Stimulated activated naive CD8-positive, alpha-beta T cell treated with anti-CD3 and anti-CD28 coated beads, Interleukin-15, Interleukin-2, amounts not matched to agents 100 U/mL and 50 U/mL, for 24 hours (primary cell): Measurements from ENCODE around the gene GRIFIN.

Experiments used
- ATAC-seq: fragments of 150-1000 bp; cut with Tn5 transposase; one replicate; pipeline ENCODE4 v1.10.0; 2021
- DNase-seq: peaks from one replicate; pipeline ENCODE4 v3.0.0; 2021

Gene GRIFIN

GRCh38 chr7:2432910-2433712 is 43.1 kb downstream of the GRIFIN start:
- ATAC-seq (no peak), DNase-seq (no peak)

DNA sequence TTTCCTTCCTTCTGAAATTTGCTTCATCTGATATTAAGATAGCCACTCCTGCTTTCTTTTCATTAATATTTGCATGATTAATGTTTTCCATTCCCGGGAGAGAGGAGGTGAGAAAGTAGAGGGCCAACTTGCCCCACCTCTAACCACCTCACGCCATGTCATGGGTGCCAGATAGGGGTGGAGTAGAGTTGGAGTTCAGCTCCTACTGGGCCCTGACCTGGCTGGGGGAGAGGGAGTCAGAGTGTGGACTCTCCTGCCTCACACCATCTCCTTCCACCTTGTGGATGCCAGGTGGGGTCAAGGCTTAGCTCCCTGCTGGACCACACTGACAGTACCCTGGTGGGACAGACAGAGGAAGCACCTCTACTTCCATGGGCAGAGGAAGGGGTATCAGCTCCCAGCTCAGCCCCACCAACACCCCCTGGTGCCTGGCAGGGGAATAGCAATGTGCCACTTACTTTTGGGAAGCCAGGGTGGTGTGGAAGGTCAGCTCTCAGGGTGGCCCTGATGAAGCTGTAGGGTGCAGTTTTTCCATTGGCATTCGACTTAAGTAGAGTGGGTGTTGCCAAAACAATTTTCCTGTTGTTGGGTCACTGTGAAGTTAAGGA is 44.8 kb downstream of the GRIFIN start:
- DNase-seq: peak; percentile 61

GRCh38 chr7:2425749-2426148 is 50.4 kb downstream of the GRIFIN start:
- DNase-seq (no peak), ATAC-seq (no peak)

More for the DNA sequence above, 44.8 kb downstream of the GRIFIN start:
- ATAC-seq: peak; percentile 49
